ENCODE data around the gene PRPF39.
"Not testable (repeated sequence)": the region's sequence is repeated elsewhere in the genome, so short reads cannot be mapped to it uniquely, and the experiment has no call there.

The PRPF39 gene

GRCh38 chr14:45066667-45067066 is 17.2 kb upstream of the PRPF39 start:
- intact Hi-C loops (cut with micrococcal nuclease) = no loop called here

DNA sequence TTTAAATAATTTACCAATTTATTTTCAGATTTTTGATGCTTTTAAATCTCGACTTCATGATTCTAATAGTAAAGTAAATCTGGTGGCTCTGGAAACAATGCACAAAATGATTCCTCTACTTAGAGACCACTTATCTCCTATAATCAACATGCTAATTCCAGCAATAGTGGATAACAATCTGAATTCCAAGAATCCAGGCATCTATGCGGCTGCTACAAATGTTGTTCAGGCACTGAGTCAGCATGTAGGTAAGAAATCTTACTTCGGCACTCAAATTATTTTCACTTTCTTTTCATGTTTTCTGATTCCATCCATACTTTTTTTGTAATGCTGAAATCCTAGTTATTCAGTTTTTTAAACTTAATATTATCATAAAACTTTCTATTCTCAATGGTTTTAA is 15.5 kb upstream of the PRPF39 start:
- Mint-ChIP-seq H3K36me3 (ENCODE audit: low read depth) (peaks cover 28% of the 10 kb centered on the region), H3K4me1 (ENCODE audit: low read depth) (no peaks in the 10 kb centered on the region), H3K27ac (no peak overlapping the region), H3K9me3 (no peaks in the 10 kb centered on the region), H3K27me3 (no peaks in the 10 kb centered on the region), H3K4me3 (no peak overlapping the region)
- intact Hi-C loops (cut with micrococcal nuclease) = no loop called here

More at GRCh38 chr14:45066667-45067066, 17.2 kb upstream of the PRPF39 start:
- Mint-ChIP-seq H3K4me1 (ENCODE audit: low read depth) (no peaks in the 10 kb centered on the region), H3K27ac (no peak overlapping the region), H3K9me3 (no peaks in the 10 kb centered on the region), H3K4me3 (no peak overlapping the region), H3K27me3 (no peaks in the 10 kb centered on the region), H3K36me3 (ENCODE audit: low read depth) (peaks cover 33% of the 10 kb centered on the region)

GRCh38 chr14:45070215-45070614 is 13.7 kb upstream of the PRPF39 start:
- intact Hi-C loops (cut with micrococcal nuclease) = no loop called here
- no peaks in the 10 kb centered on the region for H3K4me1 Mint-ChIP-seq (ENCODE audit: low read depth)
- H3K4me3 Mint-ChIP-seq = no peak overlapping the region
- no peak overlapping the region for H3K27ac Mint-ChIP-seq
- no peaks in the 10 kb centered on the region for H3K27me3 Mint-ChIP-seq
- H3K36me3 Mint-ChIP-seq (ENCODE audit: low read depth) = peaks cover 23% of the 10 kb centered on the region
- H3K9me3 Mint-ChIP-seq = no peaks in the 10 kb centered on the region

DNA sequence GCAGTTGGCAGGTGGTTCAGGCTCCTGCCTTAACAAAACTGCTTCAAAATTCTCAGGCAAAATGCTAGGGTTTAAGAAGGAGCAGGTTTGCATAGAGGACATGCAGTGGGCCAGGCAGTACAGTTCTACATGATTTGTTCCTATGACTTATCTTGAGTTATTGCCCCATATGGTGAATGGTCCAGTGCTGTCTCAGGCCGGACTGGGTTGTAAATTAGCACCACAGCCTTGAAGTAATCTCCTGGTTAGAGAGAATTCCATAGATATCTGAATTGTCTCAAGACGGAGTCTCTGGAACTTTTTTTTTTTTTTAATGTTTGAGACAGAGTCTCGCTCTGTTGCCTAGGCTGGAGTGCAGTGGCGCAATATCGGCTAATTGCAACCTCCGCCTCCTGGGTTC is 11.8 kb upstream of the PRPF39 start:
- Mint-ChIP-seq H3K4me1 (ENCODE audit: low read depth) (no peaks in the 10 kb centered on the region), H3K9me3 (no peaks in the 10 kb centered on the region), H3K4me3 (no peak overlapping the region), H3K36me3 (ENCODE audit: low read depth) (peaks cover 23% of the 10 kb centered on the region), H3K27me3 (no peaks in the 10 kb centered on the region), H3K27ac (no peak overlapping the region)
- intact Hi-C loops (cut with micrococcal nuclease) = no loop called here

GRCh38 chr14:45073231-45073879 is 10.6 kb upstream of the PRPF39 start:
- Mint-ChIP-seq H3K27ac (no peak overlapping the region), H3K36me3 (ENCODE audit: low read depth) (peaks cover 23% of the 10 kb centered on the region), H3K27me3 (no peaks in the 10 kb centered on the region), H3K4me3 (no peak overlapping the region), H3K4me1 (ENCODE audit: low read depth) (no peaks in the 10 kb centered on the region), H3K9me3 (no peaks in the 10 kb centered on the region)
- intact Hi-C loops (cut with micrococcal nuclease) = no loop called here

DNA sequence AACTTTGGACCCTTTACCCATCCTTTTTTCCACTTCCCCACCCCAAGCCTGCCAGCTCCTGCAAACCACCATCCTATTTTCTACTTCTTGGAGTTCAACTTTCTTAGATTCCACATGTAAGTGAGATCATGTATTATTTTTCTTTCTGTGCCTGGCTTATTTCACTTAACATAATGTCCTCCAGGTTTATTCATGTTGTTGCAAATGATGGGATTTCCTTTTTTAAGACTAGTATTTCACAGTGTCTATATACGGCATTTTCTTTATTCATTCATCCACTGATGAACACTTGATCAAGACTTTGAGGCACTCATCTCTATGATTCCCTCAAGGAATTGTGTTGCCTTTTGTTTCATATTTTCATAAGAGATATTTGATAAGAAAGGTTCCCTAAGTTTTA is 5.6 kb upstream of the PRPF39 start:
- H3K27ac Mint-ChIP-seq = no peak overlapping the region
- H3K4me3 Mint-ChIP-seq = no peak overlapping the region
- H3K9me3 Mint-ChIP-seq = no peaks in the 10 kb centered on the region
- peaks cover 3% of the 10 kb centered on the region for H3K4me1 Mint-ChIP-seq (ENCODE audit: low read depth)
- intact Hi-C loops (cut with micrococcal nuclease) = no loop called here
- H3K27me3 Mint-ChIP-seq = peaks cover 9% of the 10 kb centered on the region
- H3K36me3 Mint-ChIP-seq (ENCODE audit: low read depth) = no peaks in the 10 kb centered on the region

GRCh38 chr14:45080416-45080968 is 3.4 kb upstream of the PRPF39 start:
- H3K9me3 Mint-ChIP-seq; H3K36me3 Mint-ChIP-seq (ENCODE audit: low read depth); H3K4me3 Mint-ChIP-seq; H3K27ac Mint-ChIP-seq; intact Hi-C loops (cut with micrococcal nuclease); H3K27me3 Mint-ChIP-seq: not testable (repeated sequence)
- H3K4me1 Mint-ChIP-seq (ENCODE audit: low read depth) = peaks cover 13% of the 10 kb centered on the region

DNA sequence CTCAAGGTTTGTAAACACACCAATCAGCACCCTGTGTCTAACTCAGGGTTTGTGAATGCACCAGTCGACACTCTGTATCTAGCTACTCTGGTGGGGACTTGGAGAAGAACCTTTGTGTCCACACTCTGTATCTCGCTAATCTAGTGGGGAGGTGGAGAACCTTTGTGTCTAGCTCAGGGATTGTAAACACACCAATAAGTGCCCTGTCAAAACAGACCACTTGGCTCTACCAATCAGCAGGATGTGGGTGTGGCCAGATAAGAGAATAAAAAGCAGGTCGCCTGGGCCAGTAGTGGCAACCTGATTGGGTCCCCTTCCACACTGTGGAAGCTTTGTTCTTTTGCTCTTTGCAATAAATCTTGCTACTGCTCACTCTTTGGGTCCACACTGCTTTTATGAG is 2.8 kb upstream of the PRPF39 start:
- H3K36me3 Mint-ChIP-seq (ENCODE audit: low read depth); H3K27ac Mint-ChIP-seq; H3K27me3 Mint-ChIP-seq; H3K4me3 Mint-ChIP-seq; intact Hi-C loops (cut with micrococcal nuclease); H3K9me3 Mint-ChIP-seq: not testable (repeated sequence)
- peaks cover 19% of the 10 kb centered on the region for H3K4me1 Mint-ChIP-seq (ENCODE audit: low read depth)

- H3K4me3 Mint-ChIP-seq = no peak overlapping the region
- no peak overlapping the region for H3K27ac Mint-ChIP-seq
- no peaks in the 10 kb centered on the region for H3K9me3 Mint-ChIP-seq
- intact Hi-C loops (cut with micrococcal nuclease) = no loop called here
- H3K27me3 Mint-ChIP-seq = peaks cover 9% of the 10 kb centered on the region
- H3K36me3 Mint-ChIP-seq (ENCODE audit: low read depth) = peaks cover 8% of the 10 kb centered on the region
- peaks cover 31% of the 10 kb centered on the region for H3K4me1 Mint-ChIP-seq (ENCODE audit: low read depth)
Measured at GRCh38 chr14:45082420-45082819, 1.5 kb upstream of the PRPF39 start.

- Mint-ChIP-seq H3K9me3 (no peaks in the 10 kb centered on the region), H3K27ac (peak overlapping the region; percentile 96), H3K36me3 (ENCODE audit: low read depth) (peaks cover 8% of the 10 kb centered on the region), H3K27me3 (peaks cover 9% of the 10 kb centered on the region), H3K4me3 (peak overlapping the region; percentile 97), H3K4me1 (ENCODE audit: low read depth) (peaks cover 37% of the 10 kb centered on the region)
- intact Hi-C loops (cut with micrococcal nuclease) = loop anchor here (1.0 kb wide), 1 partner anchor 186 kb away; a partner anchor contains a TSS
Measured at GRCh38 chr14:45083617-45083975, 320 bp upstream of the PRPF39 start.

- H3K4me1 Mint-ChIP-seq (ENCODE audit: low read depth) = peaks cover 43% of the 10 kb centered on the region
- intact Hi-C loops (cut with micrococcal nuclease) = loop anchor here (1.0 to 2.0 kb wide), 3 partner anchors 50 to 168 kb away; partner anchors contain the start of genes FANCM, KLHL28 and MIS18BP1
- no peaks in the 10 kb centered on the region for H3K9me3 Mint-ChIP-seq
- H3K27ac Mint-ChIP-seq = peak overlapping the region; percentile 96
- H3K27me3 Mint-ChIP-seq = peaks cover 9% of the 10 kb centered on the region
- peak overlapping the region; percentile 97 for H3K4me3 Mint-ChIP-seq
- H3K36me3 Mint-ChIP-seq (ENCODE audit: low read depth) = peaks cover 8% of the 10 kb centered on the region
Measured at GRCh38 chr14:45084946-45085346, 1.0 kb downstream of the PRPF39 start.

DNA sequence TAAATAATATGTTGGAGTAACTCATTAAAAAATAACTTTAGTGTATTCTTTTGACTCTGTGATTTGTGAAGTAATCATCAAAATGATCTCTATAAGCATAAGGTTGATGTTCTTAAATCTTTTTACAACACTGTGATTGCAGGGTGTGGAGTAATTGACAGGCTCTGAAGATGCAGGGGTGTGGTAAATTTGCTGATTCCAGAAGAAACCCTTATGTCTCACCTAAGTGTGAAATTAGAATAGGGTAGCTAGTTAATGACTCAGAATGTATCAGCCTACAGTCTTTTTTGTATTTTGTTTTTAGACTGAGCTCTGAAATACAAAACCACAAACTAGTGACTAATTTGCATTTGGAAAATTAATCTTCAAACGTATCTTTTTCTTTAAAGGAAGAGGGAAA is 5.9 kb downstream of the PRPF39 start:
- peaks cover 25% of the 10 kb centered on the region for H3K36me3 Mint-ChIP-seq (ENCODE audit: low read depth)
- H3K9me3 Mint-ChIP-seq = no peaks in the 10 kb centered on the region
- H3K4me3 Mint-ChIP-seq = no peak overlapping the region
- H3K27me3 Mint-ChIP-seq = no peaks in the 10 kb centered on the region
- H3K4me1 Mint-ChIP-seq (ENCODE audit: low read depth) = peaks cover 43% of the 10 kb centered on the region
- H3K27ac Mint-ChIP-seq = no peak overlapping the region
- intact Hi-C loops (cut with micrococcal nuclease) = no loop called here

DNA sequence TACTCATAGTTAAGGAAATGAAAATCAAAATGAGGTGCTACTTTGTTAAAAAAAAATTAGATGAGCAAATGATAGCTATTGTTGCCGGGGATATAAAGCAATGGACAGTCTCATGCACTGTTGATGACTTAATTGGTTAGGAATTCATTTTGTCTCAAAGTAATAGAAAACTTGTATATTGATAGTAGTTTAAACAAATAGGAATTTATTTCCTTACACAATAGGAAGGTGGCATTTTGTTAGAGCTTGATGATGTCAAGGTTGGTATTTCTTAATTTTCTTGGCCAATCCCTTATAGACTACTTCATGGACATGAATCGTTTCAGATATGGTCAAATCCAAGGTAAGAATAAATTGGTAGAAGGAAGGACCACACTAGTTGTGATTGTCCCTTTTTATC is 7.8 kb downstream of the PRPF39 start:
- Mint-ChIP-seq H3K4me3 (no peak overlapping the region), H3K4me1 (ENCODE audit: low read depth) (peaks cover 24% of the 10 kb centered on the region), H3K27ac (no peak overlapping the region), H3K36me3 (ENCODE audit: low read depth) (peaks cover 44% of the 10 kb centered on the region), H3K27me3 (no peaks in the 10 kb centered on the region), H3K9me3 (no peaks in the 10 kb centered on the region)
- intact Hi-C loops (cut with micrococcal nuclease) = no loop called here

GRCh38 chr14:45094275-45094674 is 10.4 kb downstream of the PRPF39 start:
- Mint-ChIP-seq H3K27ac (no peak overlapping the region), H3K4me3 (no peak overlapping the region), H3K27me3 (no peaks in the 10 kb centered on the region), H3K4me1 (ENCODE audit: low read depth) (peaks cover 8% of the 10 kb centered on the region), H3K36me3 (ENCODE audit: low read depth) (peaks cover 67% of the 10 kb centered on the region), H3K9me3 (no peaks in the 10 kb centered on the region)
- intact Hi-C loops (cut with micrococcal nuclease) = no loop called here

GRCh38 chr14:45095143-45095542 is 11.2 kb downstream of the PRPF39 start:
- H3K36me3 Mint-ChIP-seq (ENCODE audit: low read depth) = peaks cover 76% of the 10 kb centered on the region
- no peak overlapping the region for H3K4me3 Mint-ChIP-seq
- H3K27me3 Mint-ChIP-seq = no peaks in the 10 kb centered on the region
- intact Hi-C loops (cut with micrococcal nuclease) = no loop called here
- no peak overlapping the region for H3K27ac Mint-ChIP-seq
- H3K9me3 Mint-ChIP-seq = no peaks in the 10 kb centered on the region
- peaks cover 4% of the 10 kb centered on the region for H3K4me1 Mint-ChIP-seq (ENCODE audit: low read depth)
